Upper lobe of left lung (tissue), 4 donors: ENCODE results near the gene TMEM92.

Experiments used
- EP300 ChIP-seq, 4 donors: sonication (generic); formaldehyde crosslinking; IDR thresholded peaks; one replicate each; pipeline ENCODE4 v1.5.1; 2017; ENCODE audit warnings: antibody characterized with exemption in 4 of 4, control low read depth in 2 of 4
- POLR2A ChIP-seq, 4 donors: fragments of 450-650 bp; IDR thresholded peaks; one replicate each; pipeline ENCODE4 v1.5.1; 2016 to 2017; ENCODE audit warnings: antibody characterized with exemption in 4 of 4, mild to moderate bottlenecking in 2 of 4
- POLR2AphosphoS5 ChIP-seq, 2 donors: sonication (generic); formaldehyde crosslinking; IDR thresholded peaks; one replicate each; pipeline ENCODE4 v1.5.1; 2017; ENCODE audit warnings: antibody characterized with exemption in 2 of 2
- TF ChIP-seq, protein P1 (sequence below), 6 experiments: fragments of 450-650 bp in 4 of 6; fragments of 200-600 bp in 2 of 6; sonication (generic) in 2 of 6; IDR thresholded peaks; one replicate each; pipeline ENCODE4 v1.5.1; 2016 to 2019; ENCODE audit warnings: antibody characterized with exemption in 6 of 6

DNA sequence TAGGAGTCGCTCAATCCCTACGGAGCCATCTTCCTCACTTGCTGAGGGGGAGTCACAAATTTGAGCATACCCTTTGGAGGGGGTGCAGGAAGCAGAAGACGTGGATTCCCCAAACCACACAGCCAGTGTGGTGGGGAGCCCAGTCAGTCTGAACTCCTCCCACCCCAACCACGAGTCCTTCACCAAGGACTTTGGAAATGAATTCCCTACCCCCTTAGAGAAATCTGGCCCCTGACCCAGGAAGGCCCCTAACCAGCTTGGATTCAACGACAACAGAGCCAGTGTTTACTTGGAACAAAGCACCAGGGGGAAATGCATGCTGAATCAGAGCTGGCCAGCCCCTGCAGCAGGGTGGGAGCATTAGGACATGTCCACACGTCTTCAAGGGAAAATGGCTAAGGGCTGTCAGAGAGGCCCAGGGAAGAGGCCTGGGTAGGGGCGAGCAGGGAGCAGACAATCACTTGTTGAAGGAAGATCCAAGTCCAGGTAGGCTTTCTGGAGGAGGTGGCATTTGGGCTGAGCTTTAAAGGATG lies 5.5 kb upstream of the TMEM92 start:
- TF ChIP-seq, protein P1, sequence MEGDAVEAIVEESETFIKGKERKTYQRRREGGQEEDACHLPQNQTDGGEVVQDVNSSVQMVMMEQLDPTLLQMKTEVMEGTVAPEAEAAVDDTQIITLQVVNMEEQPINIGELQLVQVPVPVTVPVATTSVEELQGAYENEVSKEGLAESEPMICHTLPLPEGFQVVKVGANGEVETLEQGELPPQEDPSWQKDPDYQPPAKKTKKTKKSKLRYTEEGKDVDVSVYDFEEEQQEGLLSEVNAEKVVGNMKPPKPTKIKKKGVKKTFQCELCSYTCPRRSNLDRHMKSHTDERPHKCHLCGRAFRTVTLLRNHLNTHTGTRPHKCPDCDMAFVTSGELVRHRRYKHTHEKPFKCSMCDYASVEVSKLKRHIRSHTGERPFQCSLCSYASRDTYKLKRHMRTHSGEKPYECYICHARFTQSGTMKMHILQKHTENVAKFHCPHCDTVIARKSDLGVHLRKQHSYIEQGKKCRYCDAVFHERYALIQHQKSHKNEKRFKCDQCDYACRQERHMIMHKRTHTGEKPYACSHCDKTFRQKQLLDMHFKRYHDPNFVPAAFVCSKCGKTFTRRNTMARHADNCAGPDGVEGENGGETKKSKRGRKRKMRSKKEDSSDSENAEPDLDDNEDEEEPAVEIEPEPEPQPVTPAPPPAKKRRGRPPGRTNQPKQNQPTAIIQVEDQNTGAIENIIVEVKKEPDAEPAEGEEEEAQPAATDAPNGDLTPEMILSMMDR (IDR thresholded peaks at IDR 0.05): no peak
- TF ChIP-seq POLR2A (IDR thresholded peaks at IDR 0.05) (no peak), EP300 (IDR thresholded peaks at IDR 0.05) (no peak), POLR2AphosphoS5 (IDR thresholded peaks at IDR 0.05) (no peak)
